ENCODE measurements around the gene ARMC7.
"Not testable (repeated sequence)": the region's sequence is repeated elsewhere in the genome, so short reads cannot be mapped to it uniquely, and the experiment has no call there.

Gene ARMC7

GRCh38 chr17:75164606-75165005 is 54.8 kb downstream of the ARMC7 start:
- intact Hi-C loops (cut with DNase I); DNase-seq: not testable (repeated sequence)

GRCh38 chr17:75168998-75169397 is 59.2 kb downstream of the ARMC7 start:
- intact Hi-C loops (cut with DNase I): no loop called here
- DNase-seq: no peak

GRCh38 chr17:75173526-75173925 is 63.8 kb downstream of the ARMC7 start:
- intact Hi-C loops (cut with DNase I): no loop called here

GRCh38 chr17:75174996-75175395 is 65.2 kb downstream of the ARMC7 start:
- DNase-seq: no peak
- intact Hi-C loops (cut with DNase I): no loop called here

More at GRCh38 chr17:75173526-75173925, 63.8 kb downstream of the ARMC7 start:
- DNase-seq: no peak

GRCh38 chr17:75176625-75177024 is 66.9 kb downstream of the ARMC7 start:
- DNase-seq: no peak
- intact Hi-C loops (cut with DNase I): no loop called here

- intact Hi-C loops (cut with DNase I): no loop called here
- no peak for DNase-seq
These were observed 68.7 kb downstream of the ARMC7 start for GRCh38 chr17:75178453-75178852.

Measured in head of caudate nucleus (tissue), 42 donors.